ENCODE measurements around the gene KRTAP26-1. TPM values are rescaled to one million over a fixed set of nuclear protein-coding genes. Genes with fewer than 3 reads are reported as not detected.

Gene KRTAP26-1
- total RNA-seq, 1 donor from 2014 or later: not detected

DNA sequence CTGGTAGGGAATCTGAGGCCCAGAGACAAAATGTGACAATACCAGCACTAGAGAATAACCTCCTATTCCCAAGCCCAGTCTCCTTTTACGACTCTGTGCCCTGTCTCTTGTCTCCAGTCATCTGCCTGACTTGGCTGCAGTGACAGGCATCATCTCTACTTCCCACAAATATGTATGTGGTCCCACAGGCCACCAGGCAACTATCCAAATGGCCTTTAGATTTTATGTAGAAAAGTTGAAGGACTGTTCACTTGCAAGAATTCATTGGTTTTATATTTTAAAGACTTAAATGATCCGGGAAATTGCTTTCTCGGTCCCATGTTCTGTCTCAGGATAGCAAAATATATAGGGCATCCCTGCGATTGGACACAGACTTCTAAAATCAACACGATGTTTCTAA, 49.0 kb downstream of the KRTAP26-1 start:
- DNase-seq: no peak

DNA sequence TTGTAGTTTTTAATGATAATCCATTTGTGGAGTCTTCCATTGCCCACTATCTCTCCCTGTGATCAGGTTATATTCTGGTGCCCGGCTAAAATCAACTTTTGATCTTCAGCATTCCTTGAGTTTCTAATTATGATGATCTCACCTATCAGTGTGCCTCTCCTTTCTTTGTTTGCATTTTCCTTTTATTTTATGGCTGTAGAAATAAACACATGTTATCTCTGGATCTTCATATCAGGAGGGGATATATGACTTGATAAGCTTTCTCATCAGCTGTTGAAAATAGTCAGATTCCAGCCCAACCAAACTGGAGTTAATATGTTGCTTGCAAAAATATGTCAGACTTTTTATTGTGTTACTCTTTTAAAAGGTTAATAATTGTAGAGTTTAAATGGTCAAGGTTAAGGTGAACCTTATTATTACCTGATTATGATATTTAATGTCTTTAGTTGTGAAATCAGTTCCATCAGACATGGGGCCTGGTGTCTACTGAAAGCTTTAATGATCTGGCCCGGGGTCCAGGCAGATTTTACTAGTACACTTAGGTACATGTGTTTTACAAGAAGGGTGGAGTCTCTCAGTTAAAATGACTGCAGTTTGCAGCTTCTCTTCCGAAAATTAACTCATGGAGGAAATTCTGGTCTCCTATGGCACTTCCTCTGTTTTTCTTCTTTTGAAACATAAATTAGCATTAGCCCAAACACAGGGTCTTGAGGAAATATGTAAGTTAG, 50.1 kb downstream of the KRTAP26-1 start:
- no peak for DNase-seq

Small RNA genes within 50 kb of the gene (small RNA-seq; reads per million reads assigned to genes)
- gene KRTAP23-1 (ENCODE audit: low replicate concordance): not detected

Other genes with a start within 250 kb of the KRTAP26-1 start
- gene CLDN17, start 153.5 kb downstream of the KRTAP26-1 start, total RNA-seq: not detected
- gene CLDN8, start 104.2 kb downstream of the KRTAP26-1 start, total RNA-seq: 4.0 TPM
- not detected for gene KRTAP24-1, start 37.4 kb downstream of the KRTAP26-1 start, total RNA-seq
- gene KRTAP25-1, start 30.8 kb downstream of the KRTAP26-1 start, total RNA-seq: not detected
- gene KRTAP27-1, start 17.4 kb upstream of the KRTAP26-1 start, total RNA-seq: not detected
- not detected for gene KRTAP23-1, start 28.3 kb upstream of the KRTAP26-1 start, total RNA-seq
- not detected for gene KRTAP13-2, start 52.0 kb upstream of the KRTAP26-1 start, total RNA-seq
- not detected for gene KRTAP13-1, start 75.7 kb upstream of the KRTAP26-1 start, total RNA-seq
- gene KRTAP13-3, start 105.6 kb upstream of the KRTAP26-1 start, total RNA-seq: not detected
- gene KRTAP13-4, start 109.9 kb upstream of the KRTAP26-1 start, total RNA-seq: not detected
- not detected for gene KRTAP15-1, start 120.0 kb upstream of the KRTAP26-1 start, total RNA-seq
- gene KRTAP19-1, start 160.1 kb upstream of the KRTAP26-1 start, total RNA-seq: not detected
- gene KRTAP19-2, start 167.1 kb upstream of the KRTAP26-1 start, total RNA-seq: not detected
- not detected for gene KRTAP19-3, start 171.7 kb upstream of the KRTAP26-1 start, total RNA-seq
- gene KRTAP19-4, start 176.8 kb upstream of the KRTAP26-1 start, total RNA-seq: not detected
- not detected for gene KRTAP19-5, start 181.8 kb upstream of the KRTAP26-1 start, total RNA-seq
- gene KRTAP19-6, start 221.5 kb upstream of the KRTAP26-1 start, total RNA-seq: not detected
- not detected for gene KRTAP19-7, start 241.0 kb upstream of the KRTAP26-1 start, total RNA-seq

Measured in tongue (tissue), 3 donors.